OCI-LY7 (cell line): ENCODE measurements around the gene PARM1.

Source experiments
- EZH2phosphoT487 ChIP-seq: fragments of 200-600 bp; sonication (generic); IDR thresholded peaks from 2 replicates; pipeline ENCODE4 v1.6.1; 2018; ENCODE audit warnings: low read depth, borderline replicate concordance, mild to moderate bottlenecking, mixed run types, antibody characterized with exemption, low read length, moderate library complexity, mixed read lengths
- TF ChIP-seq, protein P1 (sequence below): fragments of 200-600 bp; sonication (generic); conservative IDR thresholded peaks from 2 replicates; pipeline ENCODE4 v1.5.1; 2014; ENCODE audit warnings: mild to moderate bottlenecking, antibody characterized with exemption, low read length, moderate library complexity, mixed read lengths

GRCh38 chr4:75016472-75016871 lies 83.6 kb downstream of the PARM1 start:
- TF ChIP-seq, protein P1, sequence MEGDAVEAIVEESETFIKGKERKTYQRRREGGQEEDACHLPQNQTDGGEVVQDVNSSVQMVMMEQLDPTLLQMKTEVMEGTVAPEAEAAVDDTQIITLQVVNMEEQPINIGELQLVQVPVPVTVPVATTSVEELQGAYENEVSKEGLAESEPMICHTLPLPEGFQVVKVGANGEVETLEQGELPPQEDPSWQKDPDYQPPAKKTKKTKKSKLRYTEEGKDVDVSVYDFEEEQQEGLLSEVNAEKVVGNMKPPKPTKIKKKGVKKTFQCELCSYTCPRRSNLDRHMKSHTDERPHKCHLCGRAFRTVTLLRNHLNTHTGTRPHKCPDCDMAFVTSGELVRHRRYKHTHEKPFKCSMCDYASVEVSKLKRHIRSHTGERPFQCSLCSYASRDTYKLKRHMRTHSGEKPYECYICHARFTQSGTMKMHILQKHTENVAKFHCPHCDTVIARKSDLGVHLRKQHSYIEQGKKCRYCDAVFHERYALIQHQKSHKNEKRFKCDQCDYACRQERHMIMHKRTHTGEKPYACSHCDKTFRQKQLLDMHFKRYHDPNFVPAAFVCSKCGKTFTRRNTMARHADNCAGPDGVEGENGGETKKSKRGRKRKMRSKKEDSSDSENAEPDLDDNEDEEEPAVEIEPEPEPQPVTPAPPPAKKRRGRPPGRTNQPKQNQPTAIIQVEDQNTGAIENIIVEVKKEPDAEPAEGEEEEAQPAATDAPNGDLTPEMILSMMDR = no peak
- no peak for TF ChIP-seq EZH2phosphoT487
